Renal pelvis (tissue), 4 donors: ENCODE data around the gene CPXM2. TPM values are rescaled to one million over a fixed set of nuclear protein-coding genes. Genes with fewer than 3 reads are reported as not detected.
"Not testable (repeated sequence)": the region's sequence is repeated elsewhere in the genome, so short reads cannot be mapped to it uniquely, and the experiment has no call there.

Source experiments
- DNase-seq: peaks from one replicate; pipeline ENCODE4 v3.0.0-alpha.2; 2013
- polyA plus RNA-seq, 3 donors: library from polyadenylated mRNA; unstranded; fragments of 120-200 nt; gene quantifications; one replicate each; pipeline ENCODE4 v1.2.1, GENCODE V29; 2013; ENCODE audit not compliant: insufficient read length in 3 of 3

Gene CPXM2
- polyA plus RNA-seq, 3 donors = 4.1 to 6.3 (median 4.9) TPM

DNA sequence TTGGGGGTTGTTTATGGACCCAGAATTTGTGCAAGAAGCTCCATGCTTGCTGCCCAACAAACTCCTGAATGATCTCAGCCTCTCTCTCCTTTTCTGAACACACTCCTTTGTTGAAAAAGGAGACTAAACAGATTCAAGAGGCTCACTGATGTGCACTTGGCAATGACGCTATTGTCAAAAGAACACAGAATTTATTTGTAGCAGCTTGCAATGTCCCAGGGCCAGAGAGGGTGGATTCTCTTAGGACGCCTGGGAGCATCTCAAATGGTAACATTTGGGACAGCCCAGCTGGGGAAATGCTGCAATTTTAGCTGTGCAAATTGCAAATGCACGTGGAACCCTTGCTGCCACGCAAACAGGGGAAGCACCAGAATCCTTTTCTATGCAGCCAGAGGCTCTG, 145.5 kb downstream of the CPXM2 start:
- no peak for DNase-seq

DNA sequence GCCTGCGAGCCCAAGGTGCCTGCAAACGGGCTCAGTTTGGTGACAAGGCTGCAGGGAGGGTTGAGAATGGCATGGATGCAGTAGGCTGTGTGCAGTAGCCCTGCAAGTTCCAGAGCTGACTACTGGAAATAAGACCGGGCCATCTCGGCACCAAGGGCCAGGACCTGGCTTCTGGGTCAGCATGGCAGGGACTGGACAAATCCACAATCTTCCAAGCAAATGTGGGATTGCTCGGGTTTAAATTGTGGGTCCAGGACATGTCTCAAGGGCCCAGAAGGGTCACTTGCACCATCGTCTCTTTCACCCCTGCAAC, 147.4 kb downstream of the CPXM2 start:
- no peak for DNase-seq

DNA sequence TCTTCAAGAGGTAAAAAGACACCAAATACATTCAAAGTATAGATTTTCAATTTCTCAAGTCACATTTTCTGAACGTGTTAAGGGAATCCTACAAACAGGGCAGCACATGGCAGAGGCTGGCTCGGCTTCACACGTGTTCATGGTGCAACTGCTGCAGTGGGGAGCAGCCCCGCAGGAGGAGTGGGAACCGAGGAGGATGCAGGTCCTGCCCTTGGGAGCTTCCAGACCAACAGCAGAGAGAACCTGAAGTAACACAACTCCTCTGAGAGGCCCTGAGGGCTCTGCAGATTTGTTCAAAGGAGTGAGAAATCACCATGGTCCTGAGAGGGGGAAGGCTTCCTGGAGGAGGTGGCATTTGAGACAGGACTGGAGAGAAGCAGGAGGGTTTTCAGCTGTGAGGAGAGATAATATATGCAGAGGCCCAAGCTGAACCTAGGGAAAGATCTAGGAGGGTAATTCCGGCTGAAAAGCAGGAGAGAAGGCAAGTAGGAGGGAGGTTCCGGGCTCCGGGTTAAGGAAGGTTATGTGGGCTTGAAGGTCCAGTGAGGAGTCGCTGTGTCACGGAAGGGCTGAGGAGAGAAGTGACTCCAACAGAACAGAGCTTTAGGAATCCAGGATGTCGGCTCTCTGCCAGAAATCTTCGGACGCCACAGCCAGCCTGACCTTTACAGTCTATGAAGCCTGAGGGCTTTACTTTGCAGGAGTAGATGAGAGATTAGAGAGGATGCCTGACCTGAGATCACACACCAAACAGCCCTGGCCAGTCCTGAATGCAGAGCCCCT, 148.0 kb downstream of the CPXM2 start:
- DNase-seq = no peak

DNA sequence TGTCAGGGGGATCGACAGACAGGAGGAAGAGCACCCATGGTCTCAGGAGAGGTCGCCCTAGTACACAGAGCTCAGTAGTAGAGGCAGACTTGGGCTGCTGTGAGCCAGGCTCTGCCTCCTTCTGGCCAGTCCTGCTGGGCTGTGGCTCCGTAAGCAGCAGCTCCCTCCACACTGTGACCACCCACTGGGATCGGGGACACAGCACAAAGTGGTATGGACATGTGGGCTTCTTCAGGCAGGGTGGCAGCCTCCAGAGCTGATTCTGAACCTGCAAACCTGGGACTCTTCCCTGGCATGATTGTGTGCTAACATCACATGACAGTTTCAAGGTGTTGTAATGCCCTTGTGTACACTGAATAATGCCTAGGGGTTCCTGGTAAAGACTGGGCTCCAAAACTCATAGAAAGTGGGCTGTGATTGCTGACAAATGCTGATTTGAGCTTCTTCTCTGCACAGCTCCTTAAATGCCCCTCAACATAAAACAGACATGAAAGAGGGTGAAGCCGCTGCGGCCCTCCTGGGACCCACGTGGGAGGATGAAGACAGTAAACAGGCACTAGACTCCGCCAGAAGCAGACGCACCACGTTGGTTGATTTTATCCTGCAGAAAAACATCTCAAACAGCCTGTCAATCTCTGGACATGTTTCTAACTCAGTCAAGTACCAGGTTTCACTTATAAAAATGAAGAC, 148.7 kb downstream of the CPXM2 start:
- DNase-seq = no peak

DNA sequence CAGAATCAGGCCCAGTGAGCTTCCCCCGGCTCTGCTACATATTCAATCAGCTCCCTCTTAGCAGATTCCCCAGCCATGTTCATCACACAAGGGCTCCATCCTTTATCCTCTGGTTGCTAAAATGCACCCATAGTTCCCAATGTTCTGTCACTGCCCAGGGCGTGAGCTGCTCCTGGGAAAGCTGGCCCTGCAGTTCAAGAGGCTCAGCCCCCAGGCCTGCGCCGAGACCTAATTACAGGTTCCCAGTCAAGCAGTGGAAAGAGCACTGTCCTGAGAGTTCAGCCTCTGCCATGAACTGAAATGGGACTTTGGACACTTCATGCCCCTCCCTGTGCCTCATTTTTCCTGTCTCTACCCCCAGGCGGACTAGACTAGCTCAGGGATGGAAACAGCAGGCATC, 149.9 kb downstream of the CPXM2 start:
- no peak for DNase-seq

DNA sequence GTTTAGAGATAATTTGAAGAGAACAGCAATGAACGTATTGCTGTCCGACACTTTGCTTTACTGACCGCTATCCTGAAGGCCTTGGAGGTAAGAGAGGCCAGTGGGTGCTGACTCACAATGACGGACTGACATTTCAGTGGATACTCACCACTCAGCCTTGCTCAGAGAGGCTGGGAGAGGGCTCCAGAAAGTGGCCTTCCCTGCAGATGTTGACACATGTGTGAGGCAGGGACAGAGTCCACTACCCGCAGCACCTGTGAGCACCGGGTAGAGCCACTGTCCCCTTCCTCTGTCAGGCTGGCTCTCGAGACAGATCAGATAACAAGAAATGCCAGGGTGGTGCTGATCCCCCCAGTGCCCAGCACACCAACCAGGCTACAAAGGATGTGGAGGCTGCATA, 150.5 kb downstream of the CPXM2 start:
- no peak for DNase-seq

DNA sequence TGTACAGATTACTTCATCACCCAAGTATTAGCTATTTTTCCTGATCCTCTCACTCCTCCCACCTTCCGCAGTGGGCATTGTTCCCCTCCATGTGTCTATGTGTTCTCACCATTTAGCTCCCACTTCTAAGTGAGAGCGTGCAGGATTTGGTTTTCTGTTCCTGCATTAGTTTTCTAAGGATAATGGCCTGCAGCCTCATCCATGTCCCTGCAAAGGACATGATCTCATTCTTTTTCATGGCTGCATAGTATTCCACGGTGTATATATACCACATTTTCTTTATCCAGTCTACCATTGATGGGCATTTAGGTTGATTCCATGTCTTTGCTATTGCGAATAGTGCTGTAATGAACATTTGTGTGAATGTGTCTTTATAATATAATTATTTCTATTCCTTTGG, 154.7 kb downstream of the CPXM2 start:
- not testable (repeated sequence) for DNase-seq

DNA sequence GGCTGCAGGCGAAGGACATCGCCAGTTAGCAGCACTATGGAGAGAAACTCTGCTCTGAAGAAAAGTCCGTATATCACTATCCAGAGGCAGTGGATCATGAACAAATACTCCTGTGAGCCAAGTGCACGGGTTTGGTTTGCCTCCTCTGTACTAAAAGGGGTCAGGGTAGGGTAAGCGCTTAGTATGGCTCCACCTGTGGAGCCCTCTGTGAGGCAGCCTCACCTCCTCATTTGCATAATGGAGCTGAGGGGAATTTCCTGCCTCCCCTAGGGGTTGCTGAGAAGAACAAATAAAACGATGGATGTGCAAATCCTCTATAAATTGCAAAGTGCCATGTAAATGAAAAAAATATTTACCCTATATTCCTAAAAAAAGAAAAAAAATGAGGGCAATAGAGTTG, 162.1 kb downstream of the CPXM2 start:
- DNase-seq = no peak

DNA sequence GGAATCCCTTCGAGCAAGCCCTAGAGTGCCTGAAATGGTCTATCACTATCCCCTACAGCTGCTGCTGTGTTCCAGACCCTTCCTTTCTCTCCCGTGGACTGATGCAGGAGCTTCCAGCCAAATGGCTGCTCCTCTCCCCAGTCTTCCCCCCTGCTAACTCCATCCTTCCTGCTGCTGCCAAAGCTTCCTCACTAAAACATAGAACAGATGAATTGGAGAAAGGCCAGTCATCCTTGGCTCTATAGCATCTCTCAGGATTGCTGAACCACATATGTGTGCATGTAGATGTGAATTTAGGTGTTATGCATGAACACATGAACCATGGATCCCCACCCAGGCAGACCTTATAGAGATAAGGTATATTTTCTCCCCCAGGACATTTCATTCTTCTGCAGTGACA, 164.8 kb downstream of the CPXM2 start:
- DNase-seq = no peak

DNA sequence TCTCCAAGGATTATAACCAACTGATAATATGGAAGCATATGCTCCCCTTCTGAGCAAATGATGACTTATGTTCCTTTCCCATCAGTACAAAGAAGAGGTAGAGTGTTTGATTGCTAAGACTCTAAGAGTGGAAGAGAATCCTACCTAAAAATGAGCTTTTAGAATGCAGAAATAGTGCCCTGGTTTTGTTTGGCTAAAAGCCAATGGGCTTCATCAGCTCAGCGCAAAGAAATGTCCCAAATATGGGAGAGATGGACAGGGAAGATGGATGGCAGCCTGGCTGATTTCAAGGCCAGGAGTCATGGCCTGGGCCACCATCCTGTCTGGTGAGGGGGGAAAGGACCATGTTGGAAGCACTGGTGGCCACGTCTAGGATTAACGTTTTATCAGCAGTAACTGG, 165.2 kb downstream of the CPXM2 start:
- DNase-seq = no peak

DNA sequence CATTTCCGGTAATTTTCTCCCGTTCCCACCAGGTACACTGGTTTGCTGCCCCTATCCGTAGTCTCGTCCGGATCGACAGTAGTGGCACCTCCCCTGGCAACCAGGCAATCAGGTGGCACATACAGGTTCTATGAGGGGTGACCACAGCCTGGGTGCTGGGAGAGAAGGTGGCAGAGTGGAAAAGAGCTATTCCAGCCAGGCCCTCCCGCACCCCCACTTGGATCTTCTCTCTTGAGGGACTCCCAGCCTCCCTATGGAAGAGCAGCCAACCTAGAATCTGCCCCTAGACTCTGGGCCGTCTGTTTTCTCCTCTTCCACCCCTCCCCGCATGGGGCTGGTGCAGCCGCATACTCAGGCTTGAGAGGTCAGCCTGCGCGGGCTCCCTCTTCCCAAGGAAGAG, 166.9 kb downstream of the CPXM2 start:
- DNase-seq = no peak

DNA sequence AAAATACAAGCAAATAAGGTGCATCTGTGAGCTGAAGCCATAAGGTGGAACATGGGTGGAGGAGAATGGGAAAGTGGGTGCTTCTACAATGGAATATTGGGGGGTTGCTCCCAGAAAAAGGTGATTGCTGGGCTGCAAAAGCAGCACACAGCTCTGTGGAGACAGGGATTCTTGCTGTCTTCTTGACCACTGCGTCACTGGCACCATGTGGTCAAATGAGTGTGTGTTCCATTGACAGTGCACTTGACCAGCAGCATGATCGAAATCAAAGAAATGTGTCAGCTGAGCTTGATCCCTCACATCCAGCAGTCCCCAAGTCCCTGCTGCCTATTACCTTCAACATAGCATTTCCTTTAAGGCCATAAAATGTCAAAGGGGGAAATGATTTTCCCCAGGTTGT, 169.3 kb downstream of the CPXM2 start:
- DNase-seq = no peak

DNA sequence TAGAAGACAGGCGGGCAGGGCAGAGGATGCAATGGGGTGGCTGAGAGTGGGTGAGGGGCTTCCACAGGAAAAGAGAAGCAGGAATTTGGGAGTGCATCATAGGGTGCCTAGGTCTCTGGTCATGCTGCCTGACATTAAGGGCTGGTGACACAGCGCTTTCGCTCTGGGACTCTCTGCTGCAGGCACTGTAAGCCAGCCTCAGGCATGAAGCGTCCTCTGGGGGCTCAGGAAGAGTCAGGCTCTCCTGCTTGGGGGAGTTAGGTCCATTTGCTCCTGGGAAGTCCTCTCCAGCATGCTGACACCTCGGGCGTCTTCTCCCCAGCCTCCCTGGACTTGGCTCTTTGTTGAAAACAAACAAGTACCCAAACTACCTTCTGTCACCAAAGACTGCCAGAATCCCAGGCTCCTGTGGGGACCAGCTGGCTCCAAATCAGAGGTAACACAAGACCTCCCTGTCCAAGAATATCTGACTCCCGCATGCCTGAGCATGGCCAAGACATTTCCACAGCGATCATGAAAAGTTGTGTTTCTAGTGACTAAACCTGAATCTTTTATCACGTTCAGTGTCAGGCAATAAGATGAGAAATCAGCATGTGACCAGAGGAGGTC, 170.1 kb downstream of the CPXM2 start:
- no peak for DNase-seq

DNA sequence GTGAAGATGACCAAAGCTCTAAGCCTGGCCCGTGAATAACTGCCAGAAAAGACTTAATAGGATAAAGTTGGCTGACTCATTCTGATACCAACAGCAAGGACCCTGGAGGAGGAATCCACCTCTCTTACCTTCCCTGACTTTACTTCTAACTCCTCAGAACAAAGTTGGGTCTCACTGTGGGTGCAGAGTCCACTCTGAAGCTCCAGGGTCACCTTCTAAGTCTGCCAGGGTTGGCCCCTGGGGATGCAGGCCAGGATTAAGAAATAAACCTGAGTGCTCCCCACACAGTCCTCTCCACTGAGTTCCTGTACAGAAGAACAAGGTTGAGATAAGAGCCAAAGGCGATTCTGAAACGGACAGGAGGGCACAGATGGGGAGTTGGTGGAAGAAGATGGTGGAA, 171.1 kb downstream of the CPXM2 start:
- DNase-seq = no peak

DNA sequence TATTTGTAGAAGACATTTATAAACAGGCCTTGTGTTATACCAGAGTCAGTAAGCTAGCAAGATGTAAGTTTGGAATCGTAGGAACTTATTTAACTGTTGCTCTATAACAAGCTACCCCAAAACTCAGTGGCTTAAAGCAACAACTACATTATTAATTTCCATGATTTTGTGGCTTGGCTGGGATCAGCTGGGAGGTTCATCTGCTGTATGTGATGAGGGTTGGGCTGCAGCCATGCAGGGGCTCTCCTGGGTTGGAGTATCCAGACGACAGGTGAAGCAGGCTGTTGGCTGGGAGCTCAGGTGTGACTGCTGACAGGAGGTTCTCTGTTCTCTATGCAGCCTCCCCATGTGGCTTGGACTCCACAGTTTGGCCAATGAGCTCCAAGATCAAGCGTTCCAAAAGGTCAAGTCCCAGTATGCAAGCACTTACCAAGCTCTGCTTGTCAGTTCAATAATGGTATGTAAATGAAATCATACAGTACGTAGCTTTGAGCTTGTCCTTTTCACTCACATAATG, 173.0 kb downstream of the CPXM2 start:
- DNase-seq = no peak

DNA sequence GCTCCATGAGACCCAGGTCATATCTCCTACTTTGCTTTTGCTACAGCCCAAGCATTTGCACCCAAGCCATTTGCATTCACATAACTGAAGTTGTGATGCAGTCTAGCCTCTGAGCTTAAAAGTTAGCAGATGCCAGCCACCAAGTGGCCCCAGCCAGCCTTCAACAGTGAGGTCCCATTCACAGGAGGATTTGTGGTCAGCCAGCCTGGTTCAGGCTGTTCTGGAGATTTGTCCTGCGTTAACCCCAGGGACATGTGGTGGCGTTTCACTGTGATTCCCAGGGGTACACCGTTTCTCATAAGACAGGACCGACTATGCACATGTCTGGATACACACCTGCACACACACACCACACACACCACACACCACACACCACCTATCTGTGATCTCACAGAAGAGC, 174.3 kb downstream of the CPXM2 start:
- no peak for DNase-seq

DNA sequence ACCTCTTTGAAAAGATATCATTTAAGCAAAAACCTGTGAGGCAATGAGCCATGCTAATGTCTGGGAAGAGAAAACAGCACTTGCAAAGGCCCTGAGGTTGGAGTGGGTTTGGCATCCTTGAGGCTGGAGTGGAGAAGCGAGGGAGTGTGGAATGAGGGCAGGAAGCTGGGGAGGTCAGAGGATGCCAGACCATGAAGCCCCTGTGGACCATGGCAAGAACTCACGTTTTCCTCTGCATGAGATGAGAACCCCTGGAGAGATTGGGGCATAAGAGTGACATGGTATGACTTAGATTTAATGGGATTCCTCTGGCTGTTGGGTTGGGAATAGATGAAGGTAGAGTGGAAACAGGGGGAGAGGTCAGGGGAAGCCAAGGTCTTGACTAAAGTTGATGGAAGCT, 176.1 kb downstream of the CPXM2 start:
- DNase-seq = no peak

DNA sequence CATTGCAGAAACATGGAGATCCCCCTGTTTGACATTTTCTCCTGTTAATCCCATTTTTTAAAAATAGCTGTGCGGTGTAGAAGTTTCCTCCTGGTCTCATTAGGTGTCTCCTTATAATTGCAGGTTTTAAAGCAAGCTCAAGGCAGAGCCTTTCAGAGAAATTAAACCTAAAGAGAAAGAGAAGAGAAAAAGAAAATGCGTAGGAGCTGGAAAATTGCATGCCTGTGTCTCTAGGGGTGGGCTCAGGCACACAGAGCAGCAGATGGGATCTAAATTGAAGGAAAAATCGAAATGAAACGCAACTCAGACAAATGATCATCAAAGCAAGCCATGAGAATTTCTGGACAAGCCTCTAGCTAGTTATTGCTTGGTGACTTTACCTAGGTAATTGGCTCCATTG, 185.4 kb downstream of the CPXM2 start:
- DNase-seq = no peak

DNA sequence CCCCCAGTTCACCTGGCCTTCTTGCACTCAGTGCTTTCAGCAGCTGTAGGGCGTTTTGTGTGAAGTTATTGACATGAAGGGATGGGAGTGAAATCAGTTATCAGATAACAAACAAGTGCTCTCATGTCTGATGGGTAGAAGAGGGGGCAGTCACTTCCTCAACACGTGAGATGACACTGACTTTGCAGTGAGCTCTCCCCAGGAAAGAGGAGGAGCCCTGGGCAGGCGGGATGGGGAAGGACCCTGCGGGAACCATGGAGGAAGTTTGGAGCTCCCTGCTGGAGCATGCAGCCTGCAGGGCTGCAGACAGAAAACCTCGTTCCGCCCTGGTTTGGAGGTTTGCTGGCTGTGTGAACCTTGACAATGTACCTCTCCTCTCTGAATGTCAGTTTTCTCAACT, 186.8 kb downstream of the CPXM2 start:
- DNase-seq = no peak

DNA sequence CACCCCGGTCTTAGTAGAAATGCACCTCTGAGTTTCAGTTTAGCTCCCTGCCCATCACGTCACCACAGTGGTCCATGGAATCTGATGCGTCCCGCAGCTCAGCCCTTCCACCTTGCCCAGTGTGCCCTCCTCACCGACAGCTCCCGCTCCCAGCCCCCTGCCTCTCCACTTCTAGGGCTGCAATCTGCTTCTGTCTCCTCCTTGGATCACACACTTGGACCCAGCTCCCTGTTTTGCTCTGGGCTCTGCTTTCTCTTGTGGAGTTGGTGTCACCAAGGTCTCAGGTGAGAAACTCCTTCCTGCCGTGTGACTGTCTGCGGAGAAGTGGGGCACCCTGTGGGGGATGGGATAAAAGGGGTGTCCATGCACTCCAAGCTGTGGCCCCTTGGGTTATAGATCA, 187.5 kb downstream of the CPXM2 start:
- no peak for DNase-seq

DNA sequence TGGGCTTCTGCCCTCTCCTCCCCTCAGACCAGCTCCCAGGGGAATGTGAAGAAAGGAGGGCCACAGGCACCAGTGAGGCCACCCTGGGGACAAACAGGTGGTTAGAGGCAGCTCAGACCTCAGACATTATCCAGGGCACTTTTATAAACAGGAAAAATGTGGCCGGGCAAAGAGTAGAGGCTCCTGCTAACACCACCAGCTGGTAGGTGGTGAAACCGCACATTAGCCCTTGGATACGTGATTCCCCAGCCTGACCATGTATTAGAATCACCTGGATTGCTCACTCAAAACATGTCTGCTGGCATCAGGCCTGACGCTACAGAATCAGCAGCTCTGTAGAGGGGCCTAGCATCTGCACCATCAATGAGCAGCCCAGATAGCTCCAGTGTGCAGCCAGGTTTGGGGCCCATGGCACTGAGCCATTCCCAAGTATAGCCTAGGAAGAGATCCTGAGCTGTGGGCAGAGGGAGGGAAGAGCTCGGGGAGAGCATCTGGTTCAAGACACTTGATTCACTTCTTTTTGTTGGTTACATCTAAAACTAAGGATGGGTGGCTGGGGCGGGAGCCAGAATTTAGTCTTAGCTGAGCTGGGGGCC, 188.3 kb downstream of the CPXM2 start:
- no peak for DNase-seq
